HepG2 (cell line): Measurements from ENCODE around the gene PDE3B. TPM values are rescaled to one million over a fixed set of nuclear protein-coding genes. Genes with fewer than 3 reads are reported as not detected.
A peak's percentile ranks its signal among the peaks of the same experiment; 100 is the strongest.

Experiments
- AGO2 ChIP-seq: fragments of 200-400 bp; formaldehyde crosslinking; optimal IDR thresholded peaks from 2 replicates; pipeline ENCODE3; 2017; ENCODE audit warnings: mild to moderate bottlenecking, low read depth, low read length, moderate library complexity
- CREB3 ChIP-seq: sonication (generic); formaldehyde crosslinking; IDR thresholded peaks from 2 replicates; pipeline ENCODE4 v1.5.0; 2020; ENCODE audit warnings: missing genetic modification reagents
- ERF ChIP-seq: IDR thresholded peaks from 2 replicates; pipeline ENCODE4 v1.6.1; 2018; ENCODE audit warnings: missing biosample characterization, missing genetic modification reagents
- HMGXB3 ChIP-seq: sonication (generic); formaldehyde crosslinking; IDR thresholded peaks from 2 replicates; pipeline ENCODE4 v1.4.0; 2020; ENCODE audit warnings: missing genetic modification reagents, borderline replicate concordance
- KLF13 ChIP-seq: sonication (generic); formaldehyde crosslinking; IDR thresholded peaks from 2 replicates; pipeline ENCODE4 v1.4.0; 2020; ENCODE audit warnings: mild to moderate bottlenecking, missing genetic modification reagents
- POGK ChIP-seq: sonication (generic); formaldehyde crosslinking; conservative IDR thresholded peaks from 2 replicates; pipeline ENCODE4 v1.8.0; 2022; ENCODE audit warnings: mild to moderate bottlenecking, moderate library complexity, missing genetic modification reagents
- POLR2G ChIP-seq: fragments of 200-400 bp; formaldehyde crosslinking; IDR thresholded peaks from 2 replicates; pipeline ENCODE4 v1.6.1; 2018; ENCODE audit warnings: mild to moderate bottlenecking, low read depth, low read length, moderate library complexity
- PRMT3 ChIP-seq: sonication (generic); formaldehyde crosslinking; IDR thresholded peaks from 2 replicates; pipeline ENCODE4 v1.8.1; 2022; ENCODE audit warnings: low read depth, mild to moderate bottlenecking, moderate library complexity, missing genetic modification reagents, borderline replicate concordance
- RBFOX2 ChIP-seq: fragments of 200-400 bp; formaldehyde crosslinking; IDR thresholded peaks from 2 replicates; pipeline ENCODE4 v1.6.1; 2017; ENCODE audit warnings: low read depth, mild to moderate bottlenecking, low read length
- SOX13 ChIP-seq, 3 experiments: fragments of 450-650 bp in 1 of 3; sonication (generic) in 1 of 3; formaldehyde crosslinking in 1 of 3; IDR thresholded peaks in 2 of 3; conservative IDR thresholded peaks in 1 of 3; 2 replicates each; pipeline versions ENCODE4 v1.5.0 to v1.6.1; 2016 to 2020; ENCODE audit warnings: antibody characterized with exemption in 1 of 3, mild to moderate bottlenecking in 1 of 3, missing compliant biosample characterization in 1 of 3, missing genetic modification reagents in 1 of 3, moderate library complexity in 1 of 3
- ZNF275 ChIP-seq: sonication (generic); formaldehyde crosslinking; IDR thresholded peaks from 2 replicates; pipeline ENCODE4 v1.8.0; 2022; ENCODE audit warnings: missing genetic modification reagents, mild to moderate bottlenecking, inconsistent platforms, borderline replicate concordance
- ZNF441 ChIP-seq: sonication (generic); formaldehyde crosslinking; IDR thresholded peaks from 2 replicates; pipeline ENCODE4 v1.7.0; 2021; ENCODE audit warnings: missing genetic modification reagents, borderline replicate concordance
- ZNF768 ChIP-seq: sonication (generic); formaldehyde crosslinking; IDR thresholded peaks from 2 replicates; pipeline ENCODE4 v1.4.0; 2020; ENCODE audit warnings: missing genetic modification reagents
- polyA plus RNA-seq, 8 experiments: library from polyadenylated mRNA; depleted of rRNA in 3 of 8; stranded (reverse) in 7 of 8; unstranded in 1 of 8; fragments of >200 nt; fragmentation: Illumina TruSeq in 4 of 8; extraction: Trizol in 4 of 8; gene quantifications; 2 replicates each; pipeline versions ENCODE4 v1.2.1 to v1.2.3, GENCODE V29; 2011 to 2016; ENCODE audit warnings: low read depth in 4 of 8, missing spikeins in 1 of 8, mixed read lengths in 1 of 8; ENCODE audit not compliant: insufficient read depth in 1 of 8
- total RNA-seq, 5 experiments: library from RNA; depleted of rRNA; stranded (reverse); fragments of >200 nt; fragmentation: Illumina TruSeq; extraction: Trizol; gene quantifications; 2 replicates each; pipeline ENCODE4 v1.2.3, GENCODE V29; 2016; ENCODE audit warnings: low read depth in 1 of 5
- TF ChIP-seq, protein P1 (sequence below): sonication (generic); formaldehyde crosslinking; IDR thresholded peaks from 2 replicates; pipeline ENCODE4 v1.5.0; 2020; ENCODE audit warnings: mild to moderate bottlenecking, missing genetic modification reagents, borderline replicate concordance

Gene PDE3B
- total and polyA plus RNA-seq, 2 of the 13 experiments (the other 11 are each of a cell fraction or from before 2014, with no cell fraction given), result 14.1 to 26.5 TPM

GRCh38 chr11:14643697-14644225 lies at the start of gene PDE3B (continued):
- TF ChIP-seq ZNF441 (CRISPR knock-in tag) (0 out of 2 replicates have a peak, but pooled peaks have one; percentile 8), CREB3 (peak; percentile 9; the same call in 1 of the 2 replicates), RBFOX2 (peak; percentile 86), PRMT3 (CRISPR knock-in tag) (peak; percentile 50; the same call in 1 of the 2 replicates), HMGXB3 (CRISPR knock-in tag) (peak; percentile 8; the same call in 1 of the 2 replicates), ZNF275 (peak; percentile 14; the same call in 1 of the 2 replicates), ZNF768 (CRISPR knock-in tag) (peak; percentile 60; the same call in 1 of the 2 replicates), POGK (CRISPR knock-in tag) (peak; percentile 39), POLR2G (peak; percentile 88), ERF (0 out of 2 replicates have a peak, but pooled peaks have one; percentile 35), KLF13 (CRISPR knock-in tag) (0 out of 2 replicates have a peak, but pooled peaks have one; percentile 6), SOX13 (IDR thresholded peaks at IDR 0.05) (no peak), SOX13 (CRISPR knock-in tag; conservative IDR thresholded peaks at IDR 0.05 in 1 of 2, IDR thresholded peaks at IDR 0.05 in 1 of 2) (0 out of 4 replicates have a peak, but pooled peaks of 1 of the 2 experiments have one; percentile 3), AGO2 (peak; percentile 10)
- TF ChIP-seq, protein P1, sequence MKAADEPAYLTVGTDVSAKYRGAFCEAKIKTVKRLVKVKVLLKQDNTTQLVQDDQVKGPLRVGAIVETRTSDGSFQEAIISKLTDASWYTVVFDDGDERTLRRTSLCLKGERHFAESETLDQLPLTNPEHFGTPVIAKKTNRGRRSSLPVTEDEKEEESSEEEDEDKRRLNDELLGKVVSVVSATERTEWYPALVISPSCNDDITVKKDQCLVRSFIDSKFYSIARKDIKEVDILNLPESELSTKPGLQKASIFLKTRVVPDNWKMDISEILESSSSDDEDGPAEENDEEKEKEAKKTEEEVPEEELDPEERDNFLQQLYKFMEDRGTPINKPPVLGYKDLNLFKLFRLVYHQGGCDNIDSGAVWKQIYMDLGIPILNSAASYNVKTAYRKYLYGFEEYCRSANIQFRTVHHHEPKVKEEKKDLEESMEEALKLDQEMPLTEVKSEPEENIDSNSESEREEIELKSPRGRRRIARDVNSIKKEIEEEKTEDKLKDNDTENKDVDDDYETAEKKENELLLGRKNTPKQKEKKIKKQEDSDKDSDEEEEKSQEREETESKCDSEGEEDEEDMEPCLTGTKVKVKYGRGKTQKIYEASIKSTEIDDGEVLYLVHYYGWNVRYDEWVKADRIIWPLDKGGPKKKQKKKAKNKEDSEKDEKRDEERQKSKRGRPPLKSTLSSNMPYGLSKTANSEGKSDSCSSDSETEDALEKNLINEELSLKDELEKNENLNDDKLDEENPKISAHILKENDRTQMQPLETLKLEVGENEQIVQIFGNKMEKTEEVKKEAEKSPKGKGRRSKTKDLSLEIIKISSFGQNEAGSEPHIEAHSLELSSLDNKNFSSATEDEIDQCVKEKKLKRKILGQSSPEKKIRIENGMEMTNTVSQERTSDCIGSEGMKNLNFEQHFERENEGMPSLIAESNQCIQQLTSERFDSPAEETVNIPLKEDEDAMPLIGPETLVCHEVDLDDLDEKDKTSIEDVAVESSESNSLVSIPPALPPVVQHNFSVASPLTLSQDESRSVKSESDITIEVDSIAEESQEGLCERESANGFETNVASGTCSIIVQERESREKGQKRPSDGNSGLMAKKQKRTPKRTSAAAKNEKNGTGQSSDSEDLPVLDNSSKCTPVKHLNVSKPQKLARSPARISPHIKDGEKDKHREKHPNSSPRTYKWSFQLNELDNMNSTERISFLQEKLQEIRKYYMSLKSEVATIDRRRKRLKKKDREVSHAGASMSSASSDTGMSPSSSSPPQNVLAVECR (CRISPR knock-in tag), result peak; percentile 75
